ENCODE measurements around the gene SCYGR7. TPM values are rescaled to one million over a fixed set of nuclear protein-coding genes. Genes with fewer than 3 reads are reported as not detected.
"Not testable (repeated sequence)": the region's sequence is repeated elsewhere in the genome, so short reads cannot be mapped to it uniquely, and the experiment has no call there.

Gene SCYGR7
- total and polyA plus RNA-seq, 4 donors, result not detected

DNA sequence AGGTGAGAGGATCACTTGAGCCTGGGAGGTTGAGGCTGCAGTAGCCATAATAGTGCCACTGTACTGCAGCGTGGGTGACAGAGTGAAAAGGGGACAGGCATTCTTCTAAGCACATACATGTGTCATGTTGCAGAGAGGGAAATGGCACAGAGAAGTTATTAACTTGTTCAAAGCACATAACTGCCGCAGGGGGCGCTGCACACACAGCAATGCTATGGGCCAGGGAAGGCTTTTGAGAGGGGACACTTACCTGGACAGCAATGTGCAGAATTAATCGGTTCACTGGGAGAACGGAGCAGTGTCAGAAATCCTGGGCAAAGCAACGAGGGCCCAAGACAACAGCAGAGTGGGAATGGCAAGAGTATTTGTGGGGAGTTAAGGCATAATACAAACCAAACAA, 19.9 kb downstream of the SCYGR7 start:
- no peaks in the 10 kb centered on the region for H3K36me3 ChIP-seq (ENCODE audit: control insufficient read depth in 4 of 4, insufficient read depth in 3 of 4, low read depth in 1 of 4, low read length in 3 of 4)
- TF ChIP-seq JUND (IDR thresholded peaks at IDR 0.05), result no peak
- TF ChIP-seq HNF4G (IDR thresholded peaks at IDR 0.05), result no peak
- TF ChIP-seq, protein P1, sequence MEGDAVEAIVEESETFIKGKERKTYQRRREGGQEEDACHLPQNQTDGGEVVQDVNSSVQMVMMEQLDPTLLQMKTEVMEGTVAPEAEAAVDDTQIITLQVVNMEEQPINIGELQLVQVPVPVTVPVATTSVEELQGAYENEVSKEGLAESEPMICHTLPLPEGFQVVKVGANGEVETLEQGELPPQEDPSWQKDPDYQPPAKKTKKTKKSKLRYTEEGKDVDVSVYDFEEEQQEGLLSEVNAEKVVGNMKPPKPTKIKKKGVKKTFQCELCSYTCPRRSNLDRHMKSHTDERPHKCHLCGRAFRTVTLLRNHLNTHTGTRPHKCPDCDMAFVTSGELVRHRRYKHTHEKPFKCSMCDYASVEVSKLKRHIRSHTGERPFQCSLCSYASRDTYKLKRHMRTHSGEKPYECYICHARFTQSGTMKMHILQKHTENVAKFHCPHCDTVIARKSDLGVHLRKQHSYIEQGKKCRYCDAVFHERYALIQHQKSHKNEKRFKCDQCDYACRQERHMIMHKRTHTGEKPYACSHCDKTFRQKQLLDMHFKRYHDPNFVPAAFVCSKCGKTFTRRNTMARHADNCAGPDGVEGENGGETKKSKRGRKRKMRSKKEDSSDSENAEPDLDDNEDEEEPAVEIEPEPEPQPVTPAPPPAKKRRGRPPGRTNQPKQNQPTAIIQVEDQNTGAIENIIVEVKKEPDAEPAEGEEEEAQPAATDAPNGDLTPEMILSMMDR (IDR thresholded peaks at IDR 0.05; ENCODE audit: low read depth, low read length, missing input control), result no peak
- TF ChIP-seq, protein P2, sequence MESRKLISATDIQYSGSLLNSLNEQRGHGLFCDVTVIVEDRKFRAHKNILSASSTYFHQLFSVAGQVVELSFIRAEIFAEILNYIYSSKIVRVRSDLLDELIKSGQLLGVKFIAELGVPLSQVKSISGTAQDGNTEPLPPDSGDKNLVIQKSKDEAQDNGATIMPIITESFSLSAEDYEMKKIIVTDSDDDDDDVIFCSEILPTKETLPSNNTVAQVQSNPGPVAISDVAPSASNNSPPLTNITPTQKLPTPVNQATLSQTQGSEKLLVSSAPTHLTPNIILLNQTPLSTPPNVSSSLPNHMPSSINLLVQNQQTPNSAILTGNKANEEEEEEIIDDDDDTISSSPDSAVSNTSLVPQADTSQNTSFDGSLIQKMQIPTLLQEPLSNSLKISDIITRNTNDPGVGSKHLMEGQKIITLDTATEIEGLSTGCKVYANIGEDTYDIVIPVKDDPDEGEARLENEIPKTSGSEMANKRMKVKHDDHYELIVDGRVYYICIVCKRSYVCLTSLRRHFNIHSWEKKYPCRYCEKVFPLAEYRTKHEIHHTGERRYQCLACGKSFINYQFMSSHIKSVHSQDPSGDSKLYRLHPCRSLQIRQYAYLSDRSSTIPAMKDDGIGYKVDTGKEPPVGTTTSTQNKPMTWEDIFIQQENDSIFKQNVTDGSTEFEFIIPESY (IDR thresholded peaks at IDR 0.05), result no peak
- TF ChIP-seq, protein P3, sequence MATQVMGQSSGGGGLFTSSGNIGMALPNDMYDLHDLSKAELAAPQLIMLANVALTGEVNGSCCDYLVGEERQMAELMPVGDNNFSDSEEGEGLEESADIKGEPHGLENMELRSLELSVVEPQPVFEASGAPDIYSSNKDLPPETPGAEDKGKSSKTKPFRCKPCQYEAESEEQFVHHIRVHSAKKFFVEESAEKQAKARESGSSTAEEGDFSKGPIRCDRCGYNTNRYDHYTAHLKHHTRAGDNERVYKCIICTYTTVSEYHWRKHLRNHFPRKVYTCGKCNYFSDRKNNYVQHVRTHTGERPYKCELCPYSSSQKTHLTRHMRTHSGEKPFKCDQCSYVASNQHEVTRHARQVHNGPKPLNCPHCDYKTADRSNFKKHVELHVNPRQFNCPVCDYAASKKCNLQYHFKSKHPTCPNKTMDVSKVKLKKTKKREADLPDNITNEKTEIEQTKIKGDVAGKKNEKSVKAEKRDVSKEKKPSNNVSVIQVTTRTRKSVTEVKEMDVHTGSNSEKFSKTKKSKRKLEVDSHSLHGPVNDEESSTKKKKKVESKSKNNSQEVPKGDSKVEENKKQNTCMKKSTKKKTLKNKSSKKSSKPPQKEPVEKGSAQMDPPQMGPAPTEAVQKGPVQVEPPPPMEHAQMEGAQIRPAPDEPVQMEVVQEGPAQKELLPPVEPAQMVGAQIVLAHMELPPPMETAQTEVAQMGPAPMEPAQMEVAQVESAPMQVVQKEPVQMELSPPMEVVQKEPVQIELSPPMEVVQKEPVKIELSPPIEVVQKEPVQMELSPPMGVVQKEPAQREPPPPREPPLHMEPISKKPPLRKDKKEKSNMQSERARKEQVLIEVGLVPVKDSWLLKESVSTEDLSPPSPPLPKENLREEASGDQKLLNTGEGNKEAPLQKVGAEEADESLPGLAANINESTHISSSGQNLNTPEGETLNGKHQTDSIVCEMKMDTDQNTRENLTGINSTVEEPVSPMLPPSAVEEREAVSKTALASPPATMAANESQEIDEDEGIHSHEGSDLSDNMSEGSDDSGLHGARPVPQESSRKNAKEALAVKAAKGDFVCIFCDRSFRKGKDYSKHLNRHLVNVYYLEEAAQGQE (IDR thresholded peaks at IDR 0.05), result no peak
- TF ChIP-seq, protein P4, sequence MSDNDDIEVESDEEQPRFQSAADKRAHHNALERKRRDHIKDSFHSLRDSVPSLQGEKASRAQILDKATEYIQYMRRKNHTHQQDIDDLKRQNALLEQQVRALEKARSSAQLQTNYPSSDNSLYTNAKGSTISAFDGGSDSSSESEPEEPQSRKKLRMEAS (IDR thresholded peaks at IDR 0.05), result no peak
- TF ChIP-seq RAD21 (IDR thresholded peaks at IDR 0.05), result no peak
- TF ChIP-seq SP1 (IDR thresholded peaks at IDR 0.05), result no peak
- TF ChIP-seq, protein P5, sequence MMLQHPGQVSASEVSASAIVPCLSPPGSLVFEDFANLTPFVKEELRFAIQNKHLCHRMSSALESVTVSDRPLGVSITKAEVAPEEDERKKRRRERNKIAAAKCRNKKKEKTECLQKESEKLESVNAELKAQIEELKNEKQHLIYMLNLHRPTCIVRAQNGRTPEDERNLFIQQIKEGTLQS (IDR thresholded peaks at IDR 0.05), result no peak
- no peak for TF ChIP-seq GABPA (IDR thresholded peaks at IDR 0.05 in 1 of 2, conservative IDR thresholded peaks at IDR 0.05 in 1 of 2)
- no peak for TF ChIP-seq TAF1 (conservative IDR thresholded peaks at IDR 0.05)
- no peak for TF ChIP-seq RXRA (IDR thresholded peaks at IDR 0.05)
- no peak for TF ChIP-seq FOXA1 (IDR thresholded peaks at IDR 0.05)
- TF ChIP-seq FOXA2 (IDR thresholded peaks at IDR 0.05), result no peak
- H3K4me3 ChIP-seq (ENCODE audit: low read depth in 1 of 3, low read length in 3 of 3), result no peak overlapping the region
- H3K9me3 ChIP-seq (ENCODE audit: control insufficient read depth in 4 of 4, low read length in 3 of 4), result no peaks in the 10 kb centered on the region
- H3K27ac ChIP-seq (ENCODE audit: low read depth in 1 of 2, low read length in 2 of 2), result no peak overlapping the region
- no peak overlapping the region for H3K9ac ChIP-seq (ENCODE audit: low read depth in 1 of 2, low read length in 2 of 2)
- H3K27me3 ChIP-seq (ENCODE audit: control insufficient read depth in 4 of 4, insufficient read depth in 4 of 4, low read length in 3 of 4), result no peaks in the 10 kb centered on the region
- 80% methylated on average over 6 of the region's 6 CpGs for WGBS
- no peaks in the 10 kb centered on the region for H3K4me1 ChIP-seq (ENCODE audit: control insufficient read depth in 4 of 4, insufficient read depth in 4 of 4, low read length in 3 of 4)
- no peak for DNase-seq (ENCODE audit: low spot score)

DNA sequence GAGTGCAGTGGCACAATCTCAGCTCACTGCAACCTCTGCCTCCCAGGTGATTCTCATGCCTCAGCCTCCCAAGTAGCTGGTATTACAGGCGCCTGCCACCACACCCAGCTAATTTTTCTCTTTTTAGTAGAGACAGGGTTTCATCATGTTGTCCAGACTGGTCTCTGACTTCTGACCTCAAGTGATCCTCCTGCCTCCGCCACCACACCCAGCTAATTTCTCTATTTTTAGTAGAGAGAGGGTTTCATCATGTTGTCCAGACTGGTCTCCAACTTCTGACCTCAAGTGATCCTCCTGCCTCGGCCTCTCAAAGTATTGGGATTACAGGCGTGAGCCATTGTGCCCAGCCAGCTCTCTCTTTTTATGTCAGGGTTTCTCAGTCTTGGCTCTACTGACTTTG, 28.1 kb downstream of the SCYGR7 start:
- not testable (repeated sequence) for H3K27ac ChIP-seq (ENCODE audit: low read depth in 1 of 2, low read length in 2 of 2); H3K27me3 ChIP-seq (ENCODE audit: control insufficient read depth in 4 of 4, insufficient read depth in 4 of 4, low read length in 3 of 4); H3K9ac ChIP-seq (ENCODE audit: low read depth in 1 of 2, low read length in 2 of 2); H3K36me3 ChIP-seq (ENCODE audit: control insufficient read depth in 4 of 4, insufficient read depth in 3 of 4, low read depth in 1 of 4, low read length in 3 of 4); H3K9me3 ChIP-seq (ENCODE audit: control insufficient read depth in 4 of 4, low read length in 3 of 4); H3K4me3 ChIP-seq (ENCODE audit: low read depth in 1 of 3, low read length in 3 of 3); DNase-seq (ENCODE audit: low spot score); H3K4me1 ChIP-seq (ENCODE audit: control insufficient read depth in 4 of 4, insufficient read depth in 4 of 4, low read length in 3 of 4)
- 69% methylated on average over 4 of the region's 4 CpGs for WGBS
